ENCODE data around the gene FBN2.

DNA sequence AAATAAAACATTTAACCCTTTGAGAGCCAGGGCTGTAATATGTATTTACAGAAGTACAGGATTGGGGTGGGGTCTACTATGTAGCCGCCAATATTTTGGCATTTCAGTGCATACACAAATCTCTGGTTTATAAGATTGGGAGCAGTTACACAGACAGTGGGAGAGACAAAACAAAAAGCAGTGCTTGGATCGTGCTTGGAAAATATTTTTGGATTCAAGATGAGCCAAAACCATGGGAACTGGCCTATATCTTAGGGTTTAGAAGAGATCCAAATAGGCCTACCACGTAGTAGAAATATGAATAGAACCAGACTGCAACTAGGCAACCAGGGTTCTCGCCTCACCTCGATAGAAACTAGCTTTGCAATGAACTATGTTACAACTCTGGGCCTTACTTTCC is 284.9 kb downstream of the FBN2 start:
- TF ChIP-seq, protein P1, sequence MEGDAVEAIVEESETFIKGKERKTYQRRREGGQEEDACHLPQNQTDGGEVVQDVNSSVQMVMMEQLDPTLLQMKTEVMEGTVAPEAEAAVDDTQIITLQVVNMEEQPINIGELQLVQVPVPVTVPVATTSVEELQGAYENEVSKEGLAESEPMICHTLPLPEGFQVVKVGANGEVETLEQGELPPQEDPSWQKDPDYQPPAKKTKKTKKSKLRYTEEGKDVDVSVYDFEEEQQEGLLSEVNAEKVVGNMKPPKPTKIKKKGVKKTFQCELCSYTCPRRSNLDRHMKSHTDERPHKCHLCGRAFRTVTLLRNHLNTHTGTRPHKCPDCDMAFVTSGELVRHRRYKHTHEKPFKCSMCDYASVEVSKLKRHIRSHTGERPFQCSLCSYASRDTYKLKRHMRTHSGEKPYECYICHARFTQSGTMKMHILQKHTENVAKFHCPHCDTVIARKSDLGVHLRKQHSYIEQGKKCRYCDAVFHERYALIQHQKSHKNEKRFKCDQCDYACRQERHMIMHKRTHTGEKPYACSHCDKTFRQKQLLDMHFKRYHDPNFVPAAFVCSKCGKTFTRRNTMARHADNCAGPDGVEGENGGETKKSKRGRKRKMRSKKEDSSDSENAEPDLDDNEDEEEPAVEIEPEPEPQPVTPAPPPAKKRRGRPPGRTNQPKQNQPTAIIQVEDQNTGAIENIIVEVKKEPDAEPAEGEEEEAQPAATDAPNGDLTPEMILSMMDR (IDR thresholded peaks at IDR 0.05 in 2 of 3, conservative IDR thresholded peaks at IDR 0.05 in 1 of 3; ENCODE audit: borderline replicate concordance in 1 of 3, insufficient read depth in 1 of 3, low read depth in 2 of 3, low read length in 2 of 3), result no peak
- no peak for TF ChIP-seq POLR2AphosphoS5 (IDR thresholded peaks at IDR 0.05; ENCODE audit: low read depth, low read length)
- TF ChIP-seq, protein P2, sequence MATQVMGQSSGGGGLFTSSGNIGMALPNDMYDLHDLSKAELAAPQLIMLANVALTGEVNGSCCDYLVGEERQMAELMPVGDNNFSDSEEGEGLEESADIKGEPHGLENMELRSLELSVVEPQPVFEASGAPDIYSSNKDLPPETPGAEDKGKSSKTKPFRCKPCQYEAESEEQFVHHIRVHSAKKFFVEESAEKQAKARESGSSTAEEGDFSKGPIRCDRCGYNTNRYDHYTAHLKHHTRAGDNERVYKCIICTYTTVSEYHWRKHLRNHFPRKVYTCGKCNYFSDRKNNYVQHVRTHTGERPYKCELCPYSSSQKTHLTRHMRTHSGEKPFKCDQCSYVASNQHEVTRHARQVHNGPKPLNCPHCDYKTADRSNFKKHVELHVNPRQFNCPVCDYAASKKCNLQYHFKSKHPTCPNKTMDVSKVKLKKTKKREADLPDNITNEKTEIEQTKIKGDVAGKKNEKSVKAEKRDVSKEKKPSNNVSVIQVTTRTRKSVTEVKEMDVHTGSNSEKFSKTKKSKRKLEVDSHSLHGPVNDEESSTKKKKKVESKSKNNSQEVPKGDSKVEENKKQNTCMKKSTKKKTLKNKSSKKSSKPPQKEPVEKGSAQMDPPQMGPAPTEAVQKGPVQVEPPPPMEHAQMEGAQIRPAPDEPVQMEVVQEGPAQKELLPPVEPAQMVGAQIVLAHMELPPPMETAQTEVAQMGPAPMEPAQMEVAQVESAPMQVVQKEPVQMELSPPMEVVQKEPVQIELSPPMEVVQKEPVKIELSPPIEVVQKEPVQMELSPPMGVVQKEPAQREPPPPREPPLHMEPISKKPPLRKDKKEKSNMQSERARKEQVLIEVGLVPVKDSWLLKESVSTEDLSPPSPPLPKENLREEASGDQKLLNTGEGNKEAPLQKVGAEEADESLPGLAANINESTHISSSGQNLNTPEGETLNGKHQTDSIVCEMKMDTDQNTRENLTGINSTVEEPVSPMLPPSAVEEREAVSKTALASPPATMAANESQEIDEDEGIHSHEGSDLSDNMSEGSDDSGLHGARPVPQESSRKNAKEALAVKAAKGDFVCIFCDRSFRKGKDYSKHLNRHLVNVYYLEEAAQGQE (IDR thresholded peaks at IDR 0.05; ENCODE audit: low read depth), result no peak
- no peak for TF ChIP-seq POLR2A (IDR thresholded peaks at IDR 0.05; ENCODE audit: borderline replicate concordance, extremely low read depth, insufficient read depth, insufficient read length)
- no peak for TF ChIP-seq SP1 (IDR thresholded peaks at IDR 0.05; ENCODE audit: low read depth)
- TF ChIP-seq EZH2 (IDR thresholded peaks at IDR 0.05), result no peak
- TF ChIP-seq SRF (IDR thresholded peaks at IDR 0.05; ENCODE audit: low read depth), result no peak
